Activated CD4-positive, alpha-beta T cell treated with anti-CD3 and anti-CD28 coated beads, Interleukin-2, amount 50 U/mL, for 1 hour (primary cell): Measurements from ENCODE around the gene PCK1.

Experiments
- DNase-seq: peaks from one replicate; pipeline ENCODE4 v3.0.0-alpha.2; 2020

Gene PCK1

GRCh38 chr20:57561356-57562279 lies 708 bp downstream of the PCK1 start:
- DNase-seq, result no peak

- no peak for DNase-seq
Observed at GRCh38 chr20:57562541-57563465, 1.9 kb downstream of the PCK1 start.

DNA sequence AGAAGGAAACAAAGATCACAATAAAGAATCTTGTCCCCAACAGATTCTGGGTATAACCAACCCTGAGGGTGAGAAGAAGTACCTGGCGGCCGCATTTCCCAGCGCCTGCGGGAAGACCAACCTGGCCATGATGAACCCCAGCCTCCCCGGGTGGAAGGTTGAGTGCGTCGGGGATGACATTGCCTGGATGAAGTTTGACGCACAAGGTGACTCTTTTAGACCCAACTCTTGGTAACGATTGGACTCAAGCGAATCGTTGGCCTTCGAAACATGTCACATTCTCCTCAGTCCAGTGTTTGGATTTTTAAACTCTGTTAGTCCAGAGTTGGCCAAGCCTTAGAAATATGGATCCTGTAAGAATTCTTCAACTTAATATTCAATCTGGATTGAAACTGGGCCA lies 2.6 kb downstream of the PCK1 start:
- no peak for DNase-seq

DNA sequence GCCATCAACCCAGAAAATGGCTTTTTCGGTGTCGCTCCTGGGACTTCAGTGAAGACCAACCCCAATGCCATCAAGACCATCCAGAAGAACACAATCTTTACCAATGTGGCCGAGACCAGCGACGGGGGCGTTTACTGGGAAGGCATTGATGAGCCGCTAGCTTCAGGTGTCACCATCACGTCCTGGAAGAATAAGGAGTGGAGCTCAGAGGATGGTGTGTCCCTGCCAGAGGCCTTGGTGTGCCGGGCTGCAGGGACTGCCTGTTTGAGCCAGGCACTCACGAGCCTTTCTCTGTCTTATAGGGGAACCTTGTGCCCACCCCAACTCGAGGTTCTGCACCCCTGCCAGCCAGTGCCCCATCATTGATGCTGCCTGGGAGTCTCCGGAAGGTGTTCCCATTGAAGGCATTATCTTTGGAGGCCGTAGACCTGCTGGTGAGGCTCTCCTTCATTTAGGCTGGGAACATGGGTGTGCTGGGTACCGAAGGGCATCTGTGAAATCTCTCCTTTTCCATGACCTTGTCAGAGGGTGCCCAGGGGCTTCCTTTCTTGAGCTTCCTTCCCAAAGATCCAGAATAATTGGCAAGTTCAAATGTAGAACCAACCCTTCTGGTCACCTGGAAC lies 3.4 kb downstream of the PCK1 start:
- DNase-seq, result no peak

GRCh38 chr20:57564951-57565642 lies 4.2 kb downstream of the PCK1 start:
- DNase-seq, result no peak

DNA sequence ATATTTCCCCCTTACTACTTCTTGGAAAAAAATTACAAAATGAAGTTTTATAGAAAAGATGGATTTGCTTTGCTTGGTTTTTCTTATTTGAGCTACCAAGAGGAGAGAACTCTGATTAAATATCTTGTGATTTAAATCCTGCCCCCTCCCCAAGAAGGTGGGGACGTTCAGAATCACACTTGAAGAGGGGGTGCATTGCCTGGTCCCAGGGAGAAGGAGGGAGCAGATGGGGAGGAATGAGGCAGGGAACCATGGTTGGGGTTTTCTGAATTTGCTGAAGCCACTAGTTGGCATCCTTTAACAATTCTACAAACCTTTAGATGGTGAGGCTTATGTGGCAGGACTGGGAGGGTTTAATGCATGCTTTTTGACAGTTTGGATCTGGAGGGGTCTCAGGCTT lies 5.5 kb downstream of the PCK1 start:
- DNase-seq, result no peak

DNA sequence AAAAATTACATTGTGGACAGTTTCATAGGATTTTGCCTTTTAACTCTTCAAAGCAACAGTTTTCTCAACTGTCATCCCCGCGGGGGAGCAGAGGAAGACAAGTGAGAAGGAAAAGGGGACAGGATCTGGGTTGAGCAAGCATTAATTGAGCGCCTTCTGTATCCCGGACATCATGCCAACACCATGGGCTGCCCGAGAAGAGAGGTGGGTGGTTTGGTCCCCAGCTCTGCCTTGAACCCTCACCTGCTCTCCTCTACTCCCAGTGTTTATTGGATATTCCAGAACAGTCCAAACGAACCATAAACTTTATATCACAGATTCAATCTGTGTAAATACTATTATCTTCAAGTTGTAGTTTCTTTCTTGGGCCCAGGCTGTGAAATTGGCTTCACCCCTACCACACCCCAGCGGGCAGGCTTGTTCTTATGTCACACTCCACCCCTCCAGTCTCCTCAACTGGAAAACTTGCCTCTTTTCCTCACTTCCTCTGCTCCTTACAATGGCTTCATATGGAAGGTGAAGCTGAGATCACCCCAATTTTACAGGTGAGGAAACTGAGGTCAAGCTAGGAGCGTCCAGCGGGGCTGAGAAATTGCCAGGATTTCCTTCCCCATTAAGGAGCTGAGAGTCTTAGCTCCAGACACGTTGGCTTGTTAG lies 6.0 kb downstream of the PCK1 start:
- DNase-seq, result no peak

- DNase-seq, result no peak
Observed at GRCh38 chr20:57567471-57568079, 6.7 kb downstream of the PCK1 start.

DNA sequence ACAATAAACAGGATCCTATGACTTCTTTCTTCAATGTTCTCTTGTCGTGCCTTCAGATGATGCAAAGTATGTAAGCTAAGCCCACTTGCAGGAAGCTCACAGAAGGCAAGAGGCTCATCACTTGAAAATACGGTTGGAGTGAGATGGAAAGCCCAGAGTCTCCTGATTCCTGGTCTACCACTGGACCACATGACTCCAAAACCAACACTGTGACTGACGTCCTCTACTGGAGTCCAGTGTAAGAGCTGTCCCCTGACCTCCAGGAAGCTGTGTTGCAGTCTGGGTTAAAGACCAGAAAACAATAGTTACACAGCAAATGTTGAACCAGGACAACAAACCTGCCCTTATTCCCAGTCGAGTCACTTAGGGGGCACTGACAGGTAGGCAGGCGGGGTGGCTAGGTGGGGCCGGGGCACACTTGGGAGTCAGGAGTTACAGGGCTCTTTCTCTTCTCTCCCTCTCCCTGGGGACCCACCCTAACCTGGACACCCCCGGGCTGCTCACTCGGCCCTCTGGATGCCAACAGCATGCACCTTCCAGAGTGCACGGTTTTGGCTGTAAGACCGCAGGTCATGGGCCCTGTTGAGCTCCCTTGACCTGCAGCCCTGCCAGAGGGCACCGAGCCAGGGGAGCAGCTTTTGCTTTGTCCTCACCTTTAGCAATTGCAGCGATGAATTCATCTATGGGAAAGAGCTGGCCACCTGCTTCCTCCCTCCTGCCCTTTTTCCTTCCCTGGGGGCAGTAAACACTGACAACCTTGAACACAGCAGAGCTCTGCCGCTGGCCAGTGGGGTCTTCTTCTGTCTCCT lies 7.4 kb downstream of the PCK1 start:
- no peak for DNase-seq

DNA sequence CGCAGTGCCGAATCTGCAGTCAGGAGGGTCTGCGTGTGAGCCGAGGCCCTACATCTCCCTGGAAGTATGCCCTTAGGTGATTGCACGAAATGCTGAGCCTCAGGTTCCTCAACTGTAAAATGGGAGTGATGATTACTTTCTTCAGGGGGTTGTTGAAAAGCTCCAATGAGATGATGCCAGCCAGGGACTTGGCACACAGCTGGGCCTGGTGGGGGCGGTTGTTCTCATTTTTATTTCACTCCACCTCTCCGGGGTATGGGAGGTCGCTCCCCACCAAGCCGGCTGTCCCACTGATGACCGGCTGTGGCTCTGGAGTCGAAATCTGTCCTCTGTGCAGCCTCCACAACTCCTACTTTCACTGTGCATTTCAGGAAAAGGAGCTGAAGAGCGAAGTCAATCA lies 8.1 kb downstream of the PCK1 start:
- DNase-seq, result no peak

DNA sequence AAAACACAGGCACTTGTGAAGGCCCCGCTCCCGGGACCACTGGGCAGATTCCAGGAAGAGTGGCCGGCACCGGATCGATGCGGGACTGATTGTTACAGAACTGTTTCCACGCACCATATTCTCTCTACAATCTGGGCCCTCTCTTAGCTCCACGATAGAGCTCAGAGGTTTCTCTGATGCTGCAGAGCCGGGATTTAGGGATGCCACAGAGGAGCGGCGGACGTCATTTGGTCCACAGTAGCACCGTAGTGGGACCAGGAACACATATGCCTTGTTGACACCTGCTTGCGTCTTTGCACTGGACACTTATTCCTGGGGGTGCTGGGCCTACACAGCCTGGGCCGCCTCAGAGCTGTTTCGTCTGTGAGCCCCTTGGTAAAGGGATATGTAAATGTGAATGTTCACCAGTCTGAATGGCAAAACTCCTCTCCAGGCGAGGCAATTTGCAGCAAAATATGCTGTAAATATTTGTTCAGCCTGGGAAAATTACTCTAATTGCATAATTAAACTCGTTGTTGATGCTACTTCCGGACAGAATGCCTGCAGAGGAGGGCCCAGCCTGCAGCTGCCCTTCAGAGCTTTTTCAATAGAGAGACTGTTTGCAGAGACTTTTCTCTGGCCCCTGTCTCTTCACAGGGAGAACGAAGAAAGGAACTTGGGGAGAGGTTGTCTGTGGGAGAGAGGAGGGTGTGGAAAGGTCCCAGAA lies 9.4 kb downstream of the PCK1 start:
- DNase-seq, result no peak

- DNase-seq, result no peak
Observed at GRCh38 chr20:57570920-57571319, 10.0 kb downstream of the PCK1 start.

DNA sequence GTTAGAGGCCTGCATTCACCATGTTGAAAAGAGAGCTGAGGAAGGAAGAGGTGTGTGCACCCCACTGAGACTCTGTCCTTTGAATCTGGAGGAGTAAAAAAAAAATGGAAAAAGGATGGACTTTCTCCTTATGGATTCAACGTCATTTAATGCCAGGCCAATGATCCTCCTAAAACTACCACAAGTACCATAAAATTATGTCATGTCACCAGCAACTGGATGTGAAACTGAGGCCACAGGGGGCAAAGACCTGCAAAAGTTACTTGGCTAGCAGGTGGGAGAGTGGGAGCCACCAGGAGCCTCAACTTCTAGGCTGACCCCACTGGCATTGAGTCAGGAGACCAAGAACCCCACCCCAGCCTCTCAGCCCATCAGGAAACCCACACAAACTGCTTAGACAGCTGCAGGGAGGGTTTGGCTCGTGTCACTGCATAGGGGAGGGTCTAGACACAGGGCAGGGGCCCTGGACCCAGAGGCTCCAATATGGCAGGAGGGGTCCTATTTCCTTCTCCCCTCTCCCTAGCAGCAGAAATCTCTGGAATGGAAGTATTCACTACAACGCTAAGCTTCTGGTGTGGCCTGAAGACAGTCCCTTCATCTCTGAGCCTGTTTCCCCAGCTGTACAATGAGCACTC lies 11.0 kb downstream of the PCK1 start:
- no peak for DNase-seq

DNA sequence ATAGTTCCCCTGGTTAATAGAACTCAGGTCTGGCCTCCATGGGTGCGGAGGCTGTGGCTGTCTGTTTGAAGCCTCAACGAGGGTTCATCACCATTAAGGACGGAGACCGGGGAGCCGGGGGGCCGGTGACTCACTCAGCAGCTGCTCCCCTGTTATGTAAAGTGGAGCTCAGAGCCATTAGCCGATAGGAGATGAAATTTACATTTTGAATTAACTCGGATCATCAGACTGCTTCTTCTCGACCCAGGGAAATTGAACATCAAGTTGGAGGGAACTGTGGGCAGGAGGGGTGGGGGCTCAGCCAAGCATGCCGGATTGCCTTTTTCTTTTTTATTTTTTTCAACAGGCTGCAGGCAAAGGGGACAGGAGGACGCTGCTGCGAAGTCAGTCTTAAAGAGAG lies 12.3 kb downstream of the PCK1 start:
- no peak for DNase-seq

GRCh38 chr20:57573894-57574293 lies 13.0 kb downstream of the PCK1 start:
- DNase-seq, result no peak

DNA sequence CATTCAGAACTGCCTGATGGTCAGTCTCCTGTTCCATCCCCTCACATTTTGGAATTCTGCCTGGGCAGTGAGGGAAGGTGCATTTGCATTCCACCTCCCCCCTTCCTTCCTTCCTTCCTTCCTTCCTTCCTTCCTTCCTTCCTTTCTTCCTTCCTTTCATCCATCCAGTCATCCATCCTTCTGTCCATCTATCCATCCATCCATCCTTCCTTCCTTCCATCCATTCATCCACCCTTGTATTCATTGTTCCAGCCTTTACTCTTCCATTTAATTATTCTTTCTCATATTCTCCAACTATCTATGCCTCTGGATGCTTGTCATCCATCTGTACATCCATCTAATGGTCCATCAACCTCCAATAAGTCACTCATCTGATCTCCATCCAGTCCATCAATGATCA lies 14.0 kb downstream of the PCK1 start:
- DNase-seq, result no peak

- DNase-seq, result no peak
Observed at GRCh38 chr20:57576002-57576401, 15.1 kb downstream of the PCK1 start.

DNA sequence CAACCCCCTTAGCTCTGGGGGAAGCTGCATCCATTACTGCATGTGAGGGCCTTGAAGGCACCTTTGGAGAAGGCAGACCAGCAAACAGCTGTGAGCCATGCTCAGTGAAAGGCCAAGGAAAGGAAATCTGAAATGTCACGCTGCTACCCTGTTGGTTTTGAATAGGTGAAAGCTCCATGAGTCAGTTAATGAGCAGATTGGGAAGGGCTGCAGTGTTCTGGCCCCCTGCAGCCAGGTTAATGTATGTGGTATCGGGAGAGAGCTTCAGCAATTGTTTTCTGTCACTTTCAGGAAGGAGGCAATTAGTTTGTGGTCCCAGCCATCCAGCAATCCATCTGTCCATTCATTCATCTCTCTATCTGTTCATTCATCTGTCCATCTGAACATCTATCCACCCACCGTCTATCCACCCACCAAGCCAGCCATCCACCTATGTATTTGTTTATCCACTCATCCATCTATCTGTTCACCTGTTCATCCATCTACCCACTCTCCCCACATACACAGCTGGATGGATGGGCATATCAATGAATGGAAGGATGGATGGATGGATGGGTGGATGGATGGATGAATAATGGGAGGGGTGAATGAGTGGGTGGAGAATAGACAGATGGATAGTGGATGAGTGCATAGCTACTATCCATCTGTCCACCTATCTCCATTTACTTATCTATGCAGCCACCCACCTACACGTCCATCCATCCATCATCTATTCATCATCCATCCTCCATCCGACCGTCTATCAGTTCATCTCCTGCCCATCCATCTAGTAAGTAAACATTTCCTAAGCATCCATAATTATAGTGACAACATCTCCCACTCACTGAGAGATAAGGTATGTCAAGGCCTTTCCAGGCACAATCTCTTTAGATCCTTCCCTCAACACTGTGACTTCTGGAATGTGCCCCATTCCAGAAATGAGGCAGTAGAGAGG lies 16.0 kb downstream of the PCK1 start:
- no peak for DNase-seq
